ENCODE data around the gene AKR1D1. TPM values are rescaled to one million over a fixed set of nuclear protein-coding genes. Genes with fewer than 3 reads are reported as not detected.

Gene AKR1D1
- total and polyA plus RNA-seq, 4 donors: not detected

DNA sequence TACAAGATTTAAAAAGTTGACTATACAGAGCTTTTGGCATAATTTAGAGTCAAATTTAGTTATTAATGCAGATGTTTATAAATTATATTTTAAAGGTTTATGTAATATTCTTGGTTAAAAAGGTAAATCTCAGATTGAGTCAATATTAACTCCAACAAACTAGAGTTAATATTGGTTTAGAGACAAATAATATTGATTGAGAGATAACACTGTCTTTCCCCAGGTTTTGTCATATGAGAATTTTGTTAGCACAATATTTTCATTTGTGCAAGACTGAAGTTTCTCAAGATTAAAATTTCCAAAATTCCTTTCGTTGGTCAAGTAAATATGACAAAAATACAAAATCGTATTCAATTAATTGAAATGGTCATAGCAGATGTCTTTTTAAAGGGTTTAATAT lies 12.9 kb upstream of the AKR1D1 start:
- Histone ChIP-seq H3K27me3 (ENCODE audit: control insufficient read depth in 3 of 3, insufficient read depth in 3 of 3, low read length in 2 of 3) (peaks cover 0 to 3% (median 0%) of the 10 kb centered on the region in 3 donors), H3K27ac (ENCODE audit: low read depth in 1 of 2, low read length in 1 of 2) (no peak overlapping the region), H3K4me3 (no peak overlapping the region), H3K36me3 (ENCODE audit: control insufficient read depth in 4 of 4, insufficient read depth in 4 of 4, low read length in 4 of 4) (no peaks in the 10 kb centered on the region), H3K9me3 (ENCODE audit: control insufficient read depth in 4 of 4, insufficient read depth in 3 of 4, low read length in 3 of 4) (no peaks in the 10 kb centered on the region), H3K4me1 (ENCODE audit: control insufficient read depth in 5 of 5, insufficient read depth in 5 of 5, low read length in 5 of 5) (no peaks in the 10 kb centered on the region), H3K9ac (ENCODE audit: insufficient read depth in 1 of 2, low read length in 2 of 2) (no peak overlapping the region)
- DNase-seq (no peak), ATAC-seq (ENCODE audit: insufficient read depth, low FRiP score) (no peak)
- 87 to 94% methylated on average over 2 of the region's 2 CpGs for WGBS, 2 donors
- TF ChIP-seq, protein P1, sequence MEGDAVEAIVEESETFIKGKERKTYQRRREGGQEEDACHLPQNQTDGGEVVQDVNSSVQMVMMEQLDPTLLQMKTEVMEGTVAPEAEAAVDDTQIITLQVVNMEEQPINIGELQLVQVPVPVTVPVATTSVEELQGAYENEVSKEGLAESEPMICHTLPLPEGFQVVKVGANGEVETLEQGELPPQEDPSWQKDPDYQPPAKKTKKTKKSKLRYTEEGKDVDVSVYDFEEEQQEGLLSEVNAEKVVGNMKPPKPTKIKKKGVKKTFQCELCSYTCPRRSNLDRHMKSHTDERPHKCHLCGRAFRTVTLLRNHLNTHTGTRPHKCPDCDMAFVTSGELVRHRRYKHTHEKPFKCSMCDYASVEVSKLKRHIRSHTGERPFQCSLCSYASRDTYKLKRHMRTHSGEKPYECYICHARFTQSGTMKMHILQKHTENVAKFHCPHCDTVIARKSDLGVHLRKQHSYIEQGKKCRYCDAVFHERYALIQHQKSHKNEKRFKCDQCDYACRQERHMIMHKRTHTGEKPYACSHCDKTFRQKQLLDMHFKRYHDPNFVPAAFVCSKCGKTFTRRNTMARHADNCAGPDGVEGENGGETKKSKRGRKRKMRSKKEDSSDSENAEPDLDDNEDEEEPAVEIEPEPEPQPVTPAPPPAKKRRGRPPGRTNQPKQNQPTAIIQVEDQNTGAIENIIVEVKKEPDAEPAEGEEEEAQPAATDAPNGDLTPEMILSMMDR (IDR thresholded peaks at IDR 0.05; ENCODE audit: control extremely low read depth, extremely low read depth): no peak

DNA sequence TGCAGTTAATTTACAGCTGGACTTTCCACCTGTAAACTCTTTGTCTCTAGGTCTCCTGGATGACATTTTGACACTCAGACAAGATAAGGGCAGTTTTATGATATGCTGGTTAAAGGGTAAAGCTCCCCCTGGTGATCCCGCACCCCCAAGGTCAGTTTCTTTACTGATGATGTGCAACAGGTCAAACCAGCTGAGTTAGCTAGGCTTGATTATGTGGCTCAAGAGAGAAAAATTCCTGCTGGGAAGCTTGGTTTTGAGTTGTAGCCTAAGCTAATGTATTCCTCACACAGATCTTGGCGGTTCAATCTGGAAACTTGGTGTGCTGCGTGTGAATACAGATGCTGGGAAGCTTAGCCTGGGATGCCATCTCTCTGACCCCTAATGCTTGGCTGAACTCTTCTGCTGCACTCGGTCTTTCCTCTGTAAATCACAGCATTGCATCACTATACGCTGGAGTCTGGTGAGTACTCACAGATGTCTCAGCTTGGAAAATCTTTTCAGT lies 11.4 kb upstream of the AKR1D1 start:
- H3K27ac ChIP-seq (ENCODE audit: low read depth in 1 of 2, low read length in 1 of 2): no peak overlapping the region
- TF ChIP-seq, protein P1 (IDR thresholded peaks at IDR 0.05; ENCODE audit: control extremely low read depth, extremely low read depth): no peak

DNA sequence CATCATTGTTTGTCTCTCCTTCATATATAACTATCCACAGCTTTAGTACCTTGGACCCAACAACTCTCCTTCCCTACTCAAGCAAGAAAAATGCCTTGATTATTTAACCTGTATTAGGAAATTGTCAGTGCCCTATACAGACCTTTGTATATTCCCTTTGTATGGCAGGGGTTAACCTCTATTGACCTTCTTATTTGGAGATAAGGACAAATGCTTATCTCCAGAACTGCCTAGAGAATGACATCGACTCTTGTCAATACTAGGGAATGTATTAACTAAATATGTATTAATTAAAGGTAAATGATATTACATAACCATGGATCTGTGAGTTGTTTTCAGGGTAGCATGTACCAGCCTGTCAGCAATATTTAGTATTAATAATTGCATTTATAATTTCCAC lies 10.4 kb upstream of the AKR1D1 start:
- WGBS, 2 donors: 66 to 76% methylated on average over 1 of the region's 1 CpG
- H3K36me3 ChIP-seq (ENCODE audit: control insufficient read depth in 4 of 4, insufficient read depth in 4 of 4, low read length in 4 of 4): no peaks in the 10 kb centered on the region
- no peak overlapping the region for H3K9ac ChIP-seq (ENCODE audit: insufficient read depth in 1 of 2, low read length in 2 of 2)
- H3K27me3 ChIP-seq (ENCODE audit: control insufficient read depth in 3 of 3, insufficient read depth in 3 of 3, low read length in 2 of 3): peaks cover 0 to 3% (median 0%) of the 10 kb centered on the region in 3 donors
- H3K4me3 ChIP-seq: no peak overlapping the region
- TF ChIP-seq, protein P1 (IDR thresholded peaks at IDR 0.05; ENCODE audit: control extremely low read depth, extremely low read depth): no peak
- H3K27ac ChIP-seq (ENCODE audit: low read depth in 1 of 2, low read length in 1 of 2): no peak overlapping the region
- no peaks in the 10 kb centered on the region for H3K9me3 ChIP-seq (ENCODE audit: control insufficient read depth in 4 of 4, insufficient read depth in 3 of 4, low read length in 3 of 4)
- DNase-seq (no peak), ATAC-seq (ENCODE audit: insufficient read depth, low FRiP score) (no peak)
- no peaks in the 10 kb centered on the region for H3K4me1 ChIP-seq (ENCODE audit: control insufficient read depth in 5 of 5, insufficient read depth in 5 of 5, low read length in 5 of 5)

More for the DNA sequence above, 11.4 kb upstream of the AKR1D1 start:
- Histone ChIP-seq H3K36me3 (ENCODE audit: control insufficient read depth in 4 of 4, insufficient read depth in 4 of 4, low read length in 4 of 4) (no peaks in the 10 kb centered on the region), H3K4me1 (ENCODE audit: control insufficient read depth in 5 of 5, insufficient read depth in 5 of 5, low read length in 5 of 5) (no peaks in the 10 kb centered on the region), H3K4me3 (no peak overlapping the region), H3K27me3 (ENCODE audit: control insufficient read depth in 3 of 3, insufficient read depth in 3 of 3, low read length in 2 of 3) (peaks cover 0 to 3% (median 0%) of the 10 kb centered on the region in 3 donors), H3K9ac (ENCODE audit: insufficient read depth in 1 of 2, low read length in 2 of 2) (no peak overlapping the region), H3K9me3 (ENCODE audit: control insufficient read depth in 4 of 4, insufficient read depth in 3 of 4, low read length in 3 of 4) (no peaks in the 10 kb centered on the region)
- DNase-seq (peak; percentile 66 to 94 (median 80)), ATAC-seq (ENCODE audit: insufficient read depth, low FRiP score) (no peak)
- whole genome bisulfite sequencing, 2 donors: 73 to 83% methylated on average over 5 of the region's 5 CpGs

DNA sequence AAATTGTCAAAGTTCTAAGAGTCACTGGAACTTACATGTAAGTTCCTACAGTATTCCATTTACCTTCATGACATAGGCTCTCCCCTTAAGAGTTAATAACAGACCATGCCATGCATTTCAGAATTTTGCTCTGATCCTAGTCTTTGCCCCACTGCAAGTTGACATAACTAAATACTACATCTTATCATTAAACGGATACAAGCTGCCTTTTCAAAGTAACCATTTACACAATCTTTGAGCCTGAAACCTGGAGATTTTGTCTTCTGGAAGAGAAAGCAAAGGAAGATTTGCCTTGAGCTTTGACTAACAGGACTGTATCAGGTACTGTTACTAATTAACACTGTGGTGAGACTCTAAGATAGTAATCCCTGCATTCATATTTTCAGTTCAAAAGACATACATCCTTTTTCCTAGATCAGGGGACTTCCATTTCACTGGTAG lies 9.3 kb upstream of the AKR1D1 start:
- Histone ChIP-seq H3K9ac (ENCODE audit: insufficient read depth in 1 of 2, low read length in 2 of 2) (no peak overlapping the region), H3K27ac (ENCODE audit: low read depth in 1 of 2, low read length in 1 of 2) (no peak overlapping the region), H3K36me3 (ENCODE audit: control insufficient read depth in 4 of 4, insufficient read depth in 4 of 4, low read length in 4 of 4) (no peaks in the 10 kb centered on the region), H3K4me3 (no peak overlapping the region), H3K9me3 (ENCODE audit: control insufficient read depth in 4 of 4, insufficient read depth in 3 of 4, low read length in 3 of 4) (no peaks in the 10 kb centered on the region), H3K27me3 (ENCODE audit: control insufficient read depth in 3 of 3, insufficient read depth in 3 of 3, low read length in 2 of 3) (peaks cover 0 to 2% (median 0%) of the 10 kb centered on the region in 3 donors), H3K4me1 (ENCODE audit: control insufficient read depth in 5 of 5, insufficient read depth in 5 of 5, low read length in 5 of 5) (no peaks in the 10 kb centered on the region)
- ATAC-seq (ENCODE audit: insufficient read depth, low FRiP score): no peak
- 74 to 88% methylated on average over 1 of the region's 1 CpG for WGBS, 2 donors
- TF ChIP-seq, protein P1 (IDR thresholded peaks at IDR 0.05; ENCODE audit: control extremely low read depth, extremely low read depth): no peak
- DNase-seq: no peak
